Endothelial cell of umbilical vein (primary cell): ENCODE measurements around the gene WFIKKN1. TPM values are rescaled to one million over a fixed set of nuclear protein-coding genes. Genes with fewer than 3 reads are reported as not detected.
A peak's percentile ranks its signal among the peaks of the same experiment; 100 is the strongest.

Experiments used
- BruUV-seq: library from RNA; stranded (reverse); fragments of 400-500 nt; replicated peaks from 2 replicates; lab custom pipeline; 2021; lab: Mats Ljungman, UMichigan
- CTCF ChIA-PET: fragments of 300-600, 350-600 bp; sonication (Branson Sonifier 250); formaldehyde crosslinking; loops from one replicate; lab custom pipeline; 2021; ENCODE audit warnings: antibody characterized with exemption, inconsistent platforms; lab: Charles Lee
- POLR2A ChIA-PET: fragments of 300-600, 350-600 bp; sonication (Branson Sonifier 250); formaldehyde crosslinking; loops from one replicate; lab custom pipeline; 2021; ENCODE audit warnings: antibody characterized with exemption, inconsistent platforms; lab: Charles Lee
- DNase-seq: peaks from one replicate; pipeline ENCODE4 v3.0.0-alpha.2; 2011; ENCODE audit warnings: low read depth, low spot score
- FAIRE-seq: peaks from 2 replicates; lab custom pipeline; 2011; peaks lifted over from hg19 to GRCh38; lab: Jason Lieb, UNC
- H2AFZ ChIP-seq: 2 replicates; pipeline ENCODE4 v1.6.0; 2012; ENCODE audit warnings: low read depth, low read length, control low read depth, inconsistent platforms
- H3K27ac ChIP-seq: 2 replicates; pipeline ENCODE4 v1.5.1; 2011; ENCODE audit warnings: low read depth, mild to moderate bottlenecking, control low read depth, low read length, moderate library complexity; ENCODE audit not compliant: insufficient read depth
- H3K27me3 ChIP-seq, 2 experiments: 2 replicates each; pipeline versions ENCODE4 v1.6.0 to v1.6.1; 2011; ENCODE audit warnings: low read length in 2 of 2, mixed read lengths in 1 of 2; ENCODE audit not compliant: control insufficient read depth in 2 of 2, insufficient read depth in 2 of 2
- H3K36me3 ChIP-seq, 2 experiments: 2 replicates in 1 of 2; 3 replicates in 1 of 2; pipeline ENCODE4 v1.5.1; 2011; ENCODE audit warnings: low read length in 2 of 2, mild to moderate bottlenecking in 1 of 2, moderate library complexity in 1 of 2; ENCODE audit not compliant: control insufficient read depth in 2 of 2, insufficient read depth in 2 of 2; ENCODE audit errors: extremely low read depth in 1 of 2
- H3K4me1 ChIP-seq: 3 replicates; pipeline ENCODE4 v1.5.1; 2011; ENCODE audit warnings: mild to moderate bottlenecking, low read length; ENCODE audit not compliant: control insufficient read depth, insufficient read depth; ENCODE audit errors: extremely low read depth
- H3K4me2 ChIP-seq: 2 replicates; pipeline ENCODE4 v1.6.1; 2011; ENCODE audit warnings: low read length, control low read depth, mixed read lengths; ENCODE audit not compliant: insufficient read depth
- H3K4me3 ChIP-seq, 3 experiments: fragments of 200-600 bp in 1 of 3; sonication (generic), shearing (Covaris generic) in 1 of 3; replicated peaks in 1 of 3; 2 replicates each; pipeline ENCODE4 v1.5.1; 2011 to 2016; ENCODE audit warnings: control low read depth in 3 of 3, low read length in 3 of 3, mild to moderate bottlenecking in 2 of 3, inconsistent platforms in 1 of 3, low read depth in 1 of 3, moderate library complexity in 1 of 3; ENCODE audit not compliant: insufficient read depth in 1 of 3
- H3K79me2 ChIP-seq: 2 replicates; pipeline ENCODE4 v1.6.0; 2012; ENCODE audit warnings: low read length, inconsistent platforms; ENCODE audit not compliant: control insufficient read depth, insufficient read depth
- H3K9ac ChIP-seq: replicated peaks from 2 replicates; pipeline ENCODE3; 2011; ENCODE audit warnings: low read length, control low read depth; ENCODE audit not compliant: insufficient read depth; ENCODE audit errors: extremely low read depth
- H3K9me1 ChIP-seq: replicated peaks from 3 replicates; pipeline ENCODE4 v1.6.0; 2011; ENCODE audit warnings: mild to moderate bottlenecking, low read length; ENCODE audit not compliant: control insufficient read depth, insufficient read depth; ENCODE audit errors: extremely low read depth
- H3K9me3 ChIP-seq: replicated peaks from 2 replicates; pipeline ENCODE4 v1.5.1; 2012; ENCODE audit warnings: low read length, inconsistent platforms; ENCODE audit not compliant: control insufficient read depth, insufficient read depth
- H4K20me1 ChIP-seq: replicated peaks from 2 replicates; pipeline ENCODE3; 2011; ENCODE audit warnings: mild to moderate bottlenecking, low read length; ENCODE audit not compliant: control insufficient read depth, insufficient read depth; ENCODE audit errors: extremely low read depth
- JUN ChIP-seq: IDR thresholded peaks from 2 replicates; pipeline ENCODE4 v1.6.1; 2011; ENCODE audit warnings: borderline replicate concordance, low read depth; ENCODE audit not compliant: insufficient read length, insufficient read depth
- POLR2A ChIP-seq: IDR thresholded peaks from 2 replicates; pipeline ENCODE4 v1.6.1; 2012; ENCODE audit warnings: low read depth, mild to moderate bottlenecking, control low read depth, low read length
- POLR2AphosphoS5 ChIP-seq: IDR thresholded peaks from 2 replicates; pipeline ENCODE4 v1.6.1; 2012; ENCODE audit warnings: low read depth, mild to moderate bottlenecking, control low read depth, low read length, moderate library complexity; ENCODE audit not compliant: insufficient read depth
- dilution Hi-C: fragments of 300-500 bp; cut with MboI; formaldehyde crosslinking; loops from one replicate; pipeline ENCODE4 v1.15.0; 2019; ENCODE audit warnings: low sequenced_read_pairs; ENCODE audit not compliant: extremely low pct_ligation_motif_present
- intact Hi-C: fragments of 100-400 bp; cut with micrococcal nuclease; formaldehyde crosslinking; loops from one replicate; pipeline ENCODE4 v1.10.0; 2022
- polyA plus RNA-seq, 4 experiments: library from polyadenylated mRNA; depleted of rRNA in 3 of 4; stranded (reverse) in 3 of 4; unstranded in 1 of 4; fragments of >200 nt; gene quantifications; 2 replicates each; pipeline versions ENCODE4 v1.2.1 to v1.2.3, GENCODE V29; 2011 to 2012; ENCODE audit warnings: missing spikeins in 1 of 4
- total RNA-seq: library from RNA; stranded (reverse); gene quantifications from 2 replicates; pipeline ENCODE4 v1.2.3, GENCODE V29; 2021
- TF ChIP-seq, protein P1 (sequence below), 2 donors: IDR thresholded peaks; 1 replicate in 1 of 2; 2 replicates in 1 of 2; pipeline ENCODE4 v1.5.1; 2011; ENCODE audit warnings: low read length in 2 of 2, mild to moderate bottlenecking in 2 of 2, moderate library complexity in 2 of 2, control low read depth in 1 of 2, inconsistent platforms in 1 of 2, low read depth in 1 of 2; ENCODE audit not compliant: insufficient read depth in 1 of 2; ENCODE audit errors: extremely low read depth in 1 of 2

The WFIKKN1 gene
- total and polyA plus RNA-seq, 2 donors (not counting 3 experiments of a cell fraction or from before 2014, with no cell fraction given): 0.06 to 0.40 TPM

DNA sequence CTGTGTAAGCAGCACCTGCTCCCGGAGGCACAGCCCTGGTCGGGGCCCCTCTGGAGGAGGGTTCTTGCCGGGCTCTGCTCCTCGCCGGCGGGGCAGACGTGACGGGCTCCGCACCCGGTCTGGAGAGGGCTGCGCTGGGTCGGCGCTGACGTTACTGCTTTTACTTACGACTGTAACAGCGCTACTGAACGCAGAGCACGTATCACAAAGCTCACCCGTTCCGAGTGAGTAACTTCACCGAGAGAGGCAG lies 42.2 kb upstream of the WFIKKN1 start:
- H4K20me1 ChIP-seq: no peaks in the 10 kb centered on the region
- dilution Hi-C loops: no loop called here
- peak; percentile 28 for FAIRE-seq

DNA sequence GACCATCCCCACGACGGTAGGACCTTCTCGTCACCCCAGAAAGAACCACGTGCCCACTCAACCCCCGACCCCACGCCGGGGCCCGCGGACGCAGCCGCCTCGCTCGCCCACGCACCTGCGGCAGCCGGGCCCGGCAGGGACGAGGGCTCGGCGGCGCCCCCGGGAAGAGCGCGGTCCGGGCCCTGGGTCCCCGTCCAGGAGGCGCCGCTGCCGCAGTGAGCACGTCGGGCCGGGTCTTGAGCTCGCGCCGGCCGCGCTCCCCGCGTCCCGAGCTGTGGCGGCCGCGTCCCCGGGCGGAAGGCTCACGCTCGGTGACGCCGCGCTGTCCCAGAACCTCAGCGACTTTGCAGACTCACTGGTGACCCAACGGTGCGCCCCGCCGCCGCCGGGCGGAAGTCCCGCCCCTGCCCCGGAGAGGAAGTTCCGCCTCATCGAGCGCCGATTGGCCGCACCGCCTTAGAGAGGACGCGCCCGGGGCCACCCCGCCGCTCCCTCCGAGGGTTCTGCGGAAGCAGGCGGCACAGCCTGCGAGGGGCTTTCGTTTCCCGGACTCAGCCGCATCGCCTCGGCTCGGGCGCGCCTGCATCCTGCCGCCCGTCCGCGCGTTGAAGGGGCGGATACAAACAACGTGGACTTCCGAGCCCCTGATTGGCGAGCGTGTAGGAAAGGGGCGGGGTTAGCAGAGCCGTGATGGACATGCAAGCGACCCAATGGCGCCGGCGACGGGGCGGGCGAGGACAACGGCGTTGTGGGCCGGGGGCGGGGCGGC lies 41.7 kb upstream of the WFIKKN1 start:
- peak overlapping the region; percentile 68 for H3K27ac ChIP-seq
- intact Hi-C loops: loop anchor here (1.0 to 5.0 kb wide), 5 partner anchors 38 to 197 kb away; partner anchors contain the start of genes METTL26 and RHOT2
- peaks cover 0 to 3% of the 10 kb centered on the region in 2 experiments for H3K36me3 ChIP-seq
- no peaks in the 10 kb centered on the region for H3K9me3 ChIP-seq
- peaks cover 16% of the 10 kb centered on the region for H3K4me1 ChIP-seq
- TF ChIP-seq, protein P1, sequence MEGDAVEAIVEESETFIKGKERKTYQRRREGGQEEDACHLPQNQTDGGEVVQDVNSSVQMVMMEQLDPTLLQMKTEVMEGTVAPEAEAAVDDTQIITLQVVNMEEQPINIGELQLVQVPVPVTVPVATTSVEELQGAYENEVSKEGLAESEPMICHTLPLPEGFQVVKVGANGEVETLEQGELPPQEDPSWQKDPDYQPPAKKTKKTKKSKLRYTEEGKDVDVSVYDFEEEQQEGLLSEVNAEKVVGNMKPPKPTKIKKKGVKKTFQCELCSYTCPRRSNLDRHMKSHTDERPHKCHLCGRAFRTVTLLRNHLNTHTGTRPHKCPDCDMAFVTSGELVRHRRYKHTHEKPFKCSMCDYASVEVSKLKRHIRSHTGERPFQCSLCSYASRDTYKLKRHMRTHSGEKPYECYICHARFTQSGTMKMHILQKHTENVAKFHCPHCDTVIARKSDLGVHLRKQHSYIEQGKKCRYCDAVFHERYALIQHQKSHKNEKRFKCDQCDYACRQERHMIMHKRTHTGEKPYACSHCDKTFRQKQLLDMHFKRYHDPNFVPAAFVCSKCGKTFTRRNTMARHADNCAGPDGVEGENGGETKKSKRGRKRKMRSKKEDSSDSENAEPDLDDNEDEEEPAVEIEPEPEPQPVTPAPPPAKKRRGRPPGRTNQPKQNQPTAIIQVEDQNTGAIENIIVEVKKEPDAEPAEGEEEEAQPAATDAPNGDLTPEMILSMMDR (IDR thresholded peaks at IDR 0.05; ENCODE audit: extremely low read depth in 1 of 2, insufficient read depth in 1 of 2, low read depth in 1 of 2, low read length in 2 of 2): no peak
- TF ChIP-seq POLR2A (peak; percentile 74), JUN (no peak), POLR2AphosphoS5 (peak; percentile 73)
- peak overlapping the region; percentile 24 to 77 (median 54) for H3K4me3 ChIP-seq
- DNase-seq (peak; percentile 98), FAIRE-seq (no peak)
- peak overlapping the region; percentile 72 for H3K9ac ChIP-seq
- H3K9me1 ChIP-seq: no peaks in the 10 kb centered on the region
- dilution Hi-C loops: no loop called here
- POLR2A ChIA-PET: no interaction called here
- no peaks in the 10 kb centered on the region for H4K20me1 ChIP-seq
- no peaks in the 10 kb centered on the region for H3K27me3 ChIP-seq
- H3K4me2 ChIP-seq: peak overlapping the region; percentile 19
- peak overlapping the region; percentile 63 for H2AFZ ChIP-seq
- BruUV-seq: no TSS peak
- H3K79me2 ChIP-seq: peaks cover 22% of the 10 kb centered on the region
- CTCF ChIA-PET: interaction anchor here (1.7 kb wide), 1 partner anchor 10 kb away, joined by 5 read pairs; no protein-coding TSS in a partner anchor

More for the DNA sequence above, 42.2 kb upstream of the WFIKKN1 start:
- Histone ChIP-seq H3K36me3 (peaks cover 0 to 3% of the 10 kb centered on the region in 2 experiments), H3K9me1 (no peaks in the 10 kb centered on the region), H3K4me2 (peak overlapping the region; percentile 19), H3K27me3 (no peaks in the 10 kb centered on the region), H3K4me3 (peak overlapping the region; percentile 24 to 77 (median 54)), H3K9ac (peak overlapping the region; percentile 72), H3K27ac (peak overlapping the region; percentile 68), H3K79me2 (peaks cover 18% of the 10 kb centered on the region), H3K9me3 (no peaks in the 10 kb centered on the region), H3K4me1 (peaks cover 16% of the 10 kb centered on the region), H2AFZ (no peak overlapping the region)
- no TSS peak for BruUV-seq
- peak; percentile 69 for DNase-seq
- CTCF ChIA-PET: interaction anchor here (1.7 kb wide), 1 partner anchor 10 kb away, joined by 5 read pairs; no protein-coding TSS in a partner anchor
- POLR2A ChIA-PET: no interaction called here
- intact Hi-C loops: loop anchor here (2.0 to 5.0 kb wide), 2 partner anchors 38 to 196 kb away; no protein-coding TSS in a partner anchor
- no peak for TF ChIP-seq POLR2A
